ENCODE measurements around the gene METTL1. TPM values are rescaled to one million over a fixed set of nuclear protein-coding genes. Genes with fewer than 3 reads are reported as not detected.
"Not testable (repeated sequence)": the region's sequence is repeated elsewhere in the genome, so short reads cannot be mapped to it uniquely, and the experiment has no call there.

The METTL1 gene
- total RNA-seq, 2 donors from 2014 or later: 1.5 to 8.5 TPM

GRCh38 chr12:57775563-57776246 is 3.8 kb upstream of the METTL1 start:
- no peaks in the 10 kb centered on the region for H3K27me3 ChIP-seq
- H3K9me3 ChIP-seq: no peaks in the 10 kb centered on the region
- TF ChIP-seq, protein P1, sequence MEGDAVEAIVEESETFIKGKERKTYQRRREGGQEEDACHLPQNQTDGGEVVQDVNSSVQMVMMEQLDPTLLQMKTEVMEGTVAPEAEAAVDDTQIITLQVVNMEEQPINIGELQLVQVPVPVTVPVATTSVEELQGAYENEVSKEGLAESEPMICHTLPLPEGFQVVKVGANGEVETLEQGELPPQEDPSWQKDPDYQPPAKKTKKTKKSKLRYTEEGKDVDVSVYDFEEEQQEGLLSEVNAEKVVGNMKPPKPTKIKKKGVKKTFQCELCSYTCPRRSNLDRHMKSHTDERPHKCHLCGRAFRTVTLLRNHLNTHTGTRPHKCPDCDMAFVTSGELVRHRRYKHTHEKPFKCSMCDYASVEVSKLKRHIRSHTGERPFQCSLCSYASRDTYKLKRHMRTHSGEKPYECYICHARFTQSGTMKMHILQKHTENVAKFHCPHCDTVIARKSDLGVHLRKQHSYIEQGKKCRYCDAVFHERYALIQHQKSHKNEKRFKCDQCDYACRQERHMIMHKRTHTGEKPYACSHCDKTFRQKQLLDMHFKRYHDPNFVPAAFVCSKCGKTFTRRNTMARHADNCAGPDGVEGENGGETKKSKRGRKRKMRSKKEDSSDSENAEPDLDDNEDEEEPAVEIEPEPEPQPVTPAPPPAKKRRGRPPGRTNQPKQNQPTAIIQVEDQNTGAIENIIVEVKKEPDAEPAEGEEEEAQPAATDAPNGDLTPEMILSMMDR (IDR thresholded peaks at IDR 0.05): no peak
- DNase-seq (ENCODE audit: low spot score): no peak
- H3K27ac ChIP-seq: no peak overlapping the region
- no peaks in the 10 kb centered on the region for H3K36me3 ChIP-seq
- no peak overlapping the region for H3K4me3 ChIP-seq
- peaks cover 0 to 25% of the 10 kb centered on the region in 2 donors for H3K4me1 ChIP-seq

- no peak overlapping the region for H3K27ac ChIP-seq
- H3K9me3 ChIP-seq: no peaks in the 10 kb centered on the region
- H3K4me1 ChIP-seq: peaks cover 0 to 25% of the 10 kb centered on the region in 2 donors
- TF ChIP-seq, protein P1 (IDR thresholded peaks at IDR 0.05): no peak
- H3K4me3 ChIP-seq: no peak overlapping the region
- H3K27me3 ChIP-seq: no peaks in the 10 kb centered on the region
- H3K36me3 ChIP-seq: peaks cover 5% of the 10 kb centered on the region
- no peak for DNase-seq (ENCODE audit: low spot score)
Observed at GRCh38 chr12:57775044-57775443, 3.1 kb upstream of the METTL1 start.

DNA sequence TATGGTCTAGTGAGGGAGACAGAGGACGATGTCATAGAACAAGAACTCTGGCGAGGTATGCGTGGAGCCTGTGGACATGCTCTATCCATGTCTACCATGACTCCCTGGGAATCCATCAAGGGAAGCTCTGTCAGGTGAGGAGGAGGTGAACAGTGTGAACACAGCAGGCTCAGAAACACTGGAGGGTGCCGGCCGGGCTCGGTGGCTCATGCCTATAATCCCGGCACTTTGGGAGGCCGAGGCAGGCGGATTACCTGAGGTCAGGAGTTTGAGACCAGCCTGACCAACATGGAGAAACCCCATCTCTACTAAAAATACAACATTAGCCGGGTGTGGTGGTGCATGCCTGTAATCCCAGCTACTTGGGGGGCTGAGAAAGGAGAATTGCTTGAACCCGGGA is 2.7 kb upstream of the METTL1 start:
- not testable (repeated sequence) for H3K4me3 ChIP-seq; H3K27me3 ChIP-seq; DNase-seq (ENCODE audit: low spot score); H3K27ac ChIP-seq; H3K36me3 ChIP-seq; H3K9me3 ChIP-seq
- peaks cover 0 to 25% of the 10 kb centered on the region in 2 donors for H3K4me1 ChIP-seq

DNA sequence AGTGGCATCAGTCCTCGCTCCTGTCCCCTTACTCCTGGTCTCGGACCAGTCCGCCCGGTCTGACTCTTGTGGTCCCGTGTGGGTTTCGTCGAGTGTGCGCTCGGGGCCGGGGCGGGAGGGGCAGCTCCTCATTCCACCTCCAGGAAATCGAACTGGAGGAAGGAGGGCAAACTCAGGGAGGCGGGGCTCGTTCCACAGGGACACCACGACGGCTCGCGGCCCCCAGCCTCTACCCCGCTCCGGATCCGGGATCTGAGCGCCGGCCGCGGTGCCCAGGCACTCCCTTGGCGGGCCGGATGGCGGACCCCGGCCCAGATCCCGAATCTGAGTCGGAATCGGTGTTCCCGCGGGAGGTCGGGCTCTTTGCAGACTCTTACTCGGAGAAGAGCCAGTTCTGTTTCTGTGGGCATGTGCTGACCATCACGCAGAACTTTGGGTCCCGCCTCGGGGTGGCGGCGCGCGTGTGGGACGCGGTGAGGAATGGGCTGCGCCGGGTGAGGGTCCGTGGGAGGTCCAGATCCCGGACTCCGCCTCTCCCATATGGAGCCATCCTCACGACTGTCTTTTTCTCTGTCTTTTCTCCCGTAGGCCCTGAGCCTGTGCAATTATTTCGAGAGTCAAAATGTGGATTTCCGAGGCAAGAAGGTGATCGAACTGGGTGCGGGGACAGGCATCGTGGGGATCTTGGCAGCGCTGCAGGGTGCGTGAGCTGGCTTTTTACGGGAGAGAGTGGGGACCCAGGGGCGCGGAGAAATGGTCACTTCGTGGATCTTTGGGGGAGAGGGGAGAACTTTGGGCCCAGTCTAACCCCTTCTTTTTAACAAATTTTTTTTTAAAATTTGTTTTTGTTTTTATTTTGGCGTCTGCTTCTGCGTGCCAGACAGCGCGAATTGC is 771 bp upstream of the METTL1 start, which contains the start of gene EEF1AKMT3:
Gene EEF1AKMT3 (plus strand): TSS at position 186 of the 894 bp plus-strand sequence. CDS start 111 bp downstream, at position 297.
- H3K9me3 ChIP-seq: no peaks in the 10 kb centered on the region
- TF ChIP-seq, protein P1 (IDR thresholded peaks at IDR 0.05): no peak
- peak within 1 kb of the TSS; percentile 61 to 89 for H3K4me3 ChIP-seq
- H3K27ac ChIP-seq: peak within 1 kb of the TSS; percentile 93 to 94
- H3K36me3 ChIP-seq: peaks cover 16% of the 10 kb centered on the region
- no peak for DNase-seq (ENCODE audit: low spot score)
- no peaks in the 10 kb centered on the region for H3K27me3 ChIP-seq
- H3K4me1 ChIP-seq: peaks cover 0 to 25% of the 10 kb centered on the region in 2 donors

- H3K4me3 ChIP-seq: peak overlapping the region; percentile 61 to 89
- peaks cover 0 to 34% of the 10 kb centered on the region in 2 donors for H3K4me1 ChIP-seq
- peak; percentile 90 for DNase-seq (ENCODE audit: low spot score)
- H3K27me3 ChIP-seq: no peaks in the 10 kb centered on the region
- peak overlapping the region; percentile 93 to 94 for H3K27ac ChIP-seq
- peaks cover 16% of the 10 kb centered on the region for H3K36me3 ChIP-seq
- H3K9me3 ChIP-seq: no peaks in the 10 kb centered on the region
- TF ChIP-seq, protein P1 (IDR thresholded peaks at IDR 0.05): no peak
Observed at GRCh38 chr12:57771236-57771872, 551 bp downstream of the METTL1 start.
